Sigmoid colon (tissue), 7 donors: ENCODE measurements around the gene GLCCI1. TPM values are rescaled to one million over a fixed set of nuclear protein-coding genes. Genes with fewer than 3 reads are reported as not detected.

Experiments
- DNase-seq: peaks from one replicate; pipeline ENCODE4 v3.0.0-alpha.2; 2019
- H3K27ac ChIP-seq, 4 donors: fragments of 200-600 bp; sonication (generic); one replicate each; pipeline ENCODE4 v1.5.1; 2016 to 2019; ENCODE audit warnings: mild to moderate bottlenecking in 1 of 4
- H3K27me3 ChIP-seq, 3 donors: fragments of 200-600 bp; sonication (generic); one replicate each; pipeline ENCODE4 v1.5.1; 2019; ENCODE audit warnings: mild to moderate bottlenecking in 1 of 3
- H3K36me3 ChIP-seq, 4 donors: fragments of 200-600 bp; sonication (generic); one replicate each; pipeline ENCODE4 v1.5.1; 2016 to 2019
- H3K4me1 ChIP-seq, 4 donors: fragments of 200-600 bp; sonication (generic); one replicate each; pipeline ENCODE4 v1.5.1; 2017 to 2019
- H3K4me3 ChIP-seq, 4 donors: fragments of 200-600 bp; sonication (generic); one replicate each; pipeline ENCODE4 v1.5.1; 2017 to 2019; ENCODE audit warnings: mild to moderate bottlenecking in 2 of 4, moderate library complexity in 1 of 4
- H3K9me3 ChIP-seq, 4 donors: fragments of 200-600 bp in 3 of 4; sonication (generic) in 3 of 4; one replicate each; pipeline versions ENCODE4 v1.5.1 to v1.6.1; 2013 to 2019
- CTCF ChIP-seq, 4 experiments: fragments of 450-650 bp in 3 of 4; fragments of 200-600 bp in 1 of 4; IDR thresholded peaks; one replicate each; pipeline ENCODE4 v1.5.1; 2016 to 2019; ENCODE audit warnings: antibody characterized with exemption in 4 of 4, mild to moderate bottlenecking in 3 of 4, moderate library complexity in 2 of 4
- EP300 ChIP-seq, 4 donors: sonication (generic); formaldehyde crosslinking; IDR thresholded peaks; one replicate each; pipeline ENCODE4 v1.6.1; 2017; ENCODE audit warnings: antibody characterized with exemption in 4 of 4
- POLR2A ChIP-seq, 2 donors: fragments of 450-650 bp; IDR thresholded peaks; one replicate each; pipeline ENCODE4 v1.6.1; 2016; ENCODE audit warnings: antibody characterized with exemption in 2 of 2, mild to moderate bottlenecking in 2 of 2, moderate library complexity in 2 of 2
- POLR2AphosphoS5 ChIP-seq, 4 donors: sonication (generic); formaldehyde crosslinking; IDR thresholded peaks; one replicate each; pipeline ENCODE4 v1.6.1; 2017; ENCODE audit warnings: antibody characterized with exemption in 4 of 4
- WGBS, 2 donors: extraction: QIAGEN DNeasy Blood & Tissue Kit; methylation state at CpG; one replicate each; pipeline ENCODE4 v1.1.7; 2013; 5-methylcytosine and 5-hydroxymethylcytosine counted together
- intact Hi-C: fragments of 100-400 bp; cut with DNase I; formaldehyde crosslinking; loops from one replicate; pipeline ENCODE4 v1.15.1; 2023
- polyA plus RNA-seq, 3 donors: library from polyadenylated mRNA; stranded (reverse); fragments of 200-250 nt; gene quantifications; one replicate each; pipeline ENCODE4 v1.2.3, GENCODE V29; 2013
- total RNA-seq, 4 donors: library from RNA; depleted of rRNA; stranded (reverse); fragments of >200 nt; gene quantifications; one replicate each; pipeline ENCODE4 v1.1.0, GENCODE V29; 2016
- donor health status: healthy with polysubstance abuse.
- donor health status: Bipolar disorder and iron deficiency.
- donor health status: healthy.

Gene GLCCI1
- total RNA-seq, result 10 to 100 TPM in 2 of 4 donors, 1 to 10 TPM in 2; 3.8 to 17.7 (median 10.6) TPM
- 1 to 10 TPM; 1.4 to 6.1 (median 2.4) TPM for polyA plus RNA-seq

DNA sequence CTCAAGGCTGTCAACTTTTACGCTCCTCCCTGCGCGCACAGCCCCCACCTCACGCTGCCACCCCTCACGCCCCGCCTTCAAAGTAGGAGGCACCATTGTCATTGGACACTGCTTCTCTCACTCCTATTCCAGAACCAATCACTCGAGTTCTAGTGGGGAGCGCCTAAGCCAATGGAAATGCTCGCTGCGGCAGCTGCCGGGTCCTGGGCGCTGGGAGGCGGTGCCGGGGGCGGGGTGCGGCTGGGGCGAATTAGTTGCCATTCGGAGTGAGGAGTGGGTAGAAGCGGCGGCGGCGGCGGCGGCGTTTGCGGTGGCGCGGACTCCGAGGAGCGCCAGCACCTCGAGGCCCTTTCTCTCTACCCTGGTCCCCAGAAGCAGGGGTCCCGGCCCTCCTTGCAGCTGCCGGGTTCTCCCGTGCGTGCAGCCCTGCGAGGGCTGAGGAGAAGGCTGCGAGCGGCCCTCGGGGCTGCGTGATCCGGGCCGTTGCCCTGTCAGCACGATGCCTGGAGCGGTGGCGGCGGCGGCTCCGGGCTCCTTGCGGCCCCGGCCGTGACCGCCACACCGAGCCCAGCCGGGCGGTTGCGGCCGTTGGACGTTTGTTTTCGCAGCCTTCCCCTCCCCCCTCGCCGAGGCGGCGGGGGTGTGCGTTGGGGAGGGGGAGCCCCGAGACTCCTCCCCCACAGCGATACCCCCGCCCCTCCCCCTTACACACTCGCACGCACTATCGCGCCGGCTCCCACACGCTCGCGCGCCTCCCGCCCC, at the start of gene GLCCI1:
GLCCI1 (plus strand) TSS at position 253 of the 762 bp plus-strand sequence. CDS start 555 bp downstream, outside the sequence.
- peak; percentile 98 for DNase-seq
- TF ChIP-seq EP300 (IDR thresholded peaks at IDR 0.05), result no peak
- TF ChIP-seq POLR2AphosphoS5 (IDR thresholded peaks at IDR 0.05), result peak; percentile 76 to 93 (median 88)
- TF ChIP-seq POLR2A (IDR thresholded peaks at IDR 0.05), result peak; percentile 58 to 79
- TF ChIP-seq CTCF (IDR thresholded peaks at IDR 0.05), result no peak
- Histone ChIP-seq H3K9me3 (no peaks in the 10 kb centered on the region), H3K4me3 (peak within 1 kb of the TSS; percentile 87 to 95 (median 92)), H3K36me3 (no peaks in the 10 kb centered on the region), H3K4me1 (peaks cover 0 to 18% (median 7%) of the 10 kb centered on the region in 4 donors), H3K27ac (peak within 1 kb of the TSS; percentile 89 to 99 (median 97)), H3K27me3 (no peaks in the 10 kb centered on the region)
- intact Hi-C loops, result loop anchor here (2.0 to 10.0 kb wide), 5 partner anchors 248 to 784 kb away; partner anchors contain the start of genes C1GALT1, MIOS and UMAD1
- WGBS, 2 donors, result 0 to 1% methylated on average over 77 of the region's 77 CpGs

DNA sequence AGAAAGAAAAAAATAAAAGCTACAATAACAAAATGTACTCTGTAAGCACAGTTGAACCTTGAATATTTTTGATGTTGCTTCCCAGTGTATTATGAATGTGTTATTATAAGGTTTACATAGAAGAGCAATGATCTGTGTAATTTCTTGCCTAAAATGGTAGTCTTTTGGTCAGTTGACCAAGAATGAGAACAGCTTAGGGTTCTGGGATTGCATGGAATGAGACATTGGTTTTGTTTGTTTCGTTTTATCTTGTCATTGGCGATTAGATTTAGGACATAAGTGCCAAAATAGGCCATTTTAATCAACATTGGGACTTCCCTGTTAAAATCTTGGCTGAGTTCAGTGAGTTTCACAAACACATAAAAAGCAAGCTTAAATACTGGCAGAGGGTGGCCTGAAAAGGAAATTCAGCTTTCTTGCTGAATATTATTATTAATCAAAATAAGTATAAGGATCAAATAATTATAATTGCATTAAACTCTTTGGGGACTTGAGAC, 49.1 kb upstream of the GLCCI1 start:
- H3K36me3 ChIP-seq, result no peaks in the 10 kb centered on the region
- DNase-seq, result no peak
- no peak overlapping the region for H3K27ac ChIP-seq
- H3K4me3 ChIP-seq, result no peak overlapping the region
- intact Hi-C loops, result no loop called here
- no peak for TF ChIP-seq EP300 (IDR thresholded peaks at IDR 0.05)
- TF ChIP-seq POLR2AphosphoS5 (IDR thresholded peaks at IDR 0.05), result no peak
- TF ChIP-seq POLR2A (IDR thresholded peaks at IDR 0.05), result no peak
- TF ChIP-seq CTCF (IDR thresholded peaks at IDR 0.05), result no peak
- no peaks in the 10 kb centered on the region for H3K4me1 ChIP-seq
- no peaks in the 10 kb centered on the region for H3K9me3 ChIP-seq
- 64 to 83% methylated on average over 2 of the region's 2 CpGs for WGBS, 2 donors
- no peaks in the 10 kb centered on the region for H3K27me3 ChIP-seq

- 33 to 34% methylated on average over 2 of the region's 2 CpGs for WGBS, 2 donors
- no peak overlapping the region for H3K27ac ChIP-seq
- DNase-seq, result no peak
- H3K4me1 ChIP-seq, result no peaks in the 10 kb centered on the region
- no peak for TF ChIP-seq POLR2A (IDR thresholded peaks at IDR 0.05)
- TF ChIP-seq EP300 (IDR thresholded peaks at IDR 0.05), result no peak
- TF ChIP-seq CTCF (IDR thresholded peaks at IDR 0.05), result no peak
- H3K27me3 ChIP-seq, result no peaks in the 10 kb centered on the region
- no peaks in the 10 kb centered on the region for H3K36me3 ChIP-seq
- H3K4me3 ChIP-seq, result no peak overlapping the region
- H3K9me3 ChIP-seq, result no peaks in the 10 kb centered on the region
- intact Hi-C loops, result no loop called here
Observed at GRCh38 chr7:7920056-7920455, 48.5 kb upstream of the GLCCI1 start.

DNA sequence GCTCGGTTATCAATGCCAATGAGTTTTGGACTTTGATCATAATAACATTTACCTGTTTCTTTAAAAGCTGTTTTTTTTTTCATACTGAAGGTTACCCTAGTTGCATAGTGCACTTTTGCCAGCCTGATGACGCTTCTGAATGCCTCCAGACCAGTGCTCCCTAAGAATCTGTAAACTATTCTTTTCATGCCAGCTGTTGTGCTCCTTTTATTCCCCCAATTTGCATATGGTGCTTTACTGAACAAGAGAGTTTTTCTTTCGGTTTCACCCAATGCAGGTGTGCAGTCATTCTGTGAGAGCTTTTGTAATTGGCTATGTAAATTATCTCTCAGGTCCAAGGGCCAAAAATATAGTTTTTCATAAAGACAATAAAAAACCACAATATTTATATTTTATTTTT, 48.1 kb upstream of the GLCCI1 start:
- DNase-seq, result no peak
- H3K9me3 ChIP-seq, result no peaks in the 10 kb centered on the region
- intact Hi-C loops, result no loop called here
- WGBS, 2 donors, result 15 to 47% methylated on average over 3 of the region's 3 CpGs
- H3K27ac ChIP-seq, result no peak overlapping the region
- TF ChIP-seq POLR2A (IDR thresholded peaks at IDR 0.05) (no peak), CTCF (IDR thresholded peaks at IDR 0.05) (no peak), POLR2AphosphoS5 (IDR thresholded peaks at IDR 0.05) (no peak), EP300 (IDR thresholded peaks at IDR 0.05) (no peak)
- no peaks in the 10 kb centered on the region for H3K27me3 ChIP-seq
- H3K4me1 ChIP-seq, result no peaks in the 10 kb centered on the region
- H3K36me3 ChIP-seq, result no peaks in the 10 kb centered on the region
- no peak overlapping the region for H3K4me3 ChIP-seq
